OCI-LY1 (cell line): ENCODE data around the gene ANXA3.

Experiments
- EZH2 ChIP-seq: fragments of 200-600 bp; sonication (generic), shearing (Covaris generic); IDR thresholded peaks from 2 replicates; pipeline ENCODE4 v1.8.0; 2017; ENCODE audit warnings: borderline replicate concordance, mixed run types, mild to moderate bottlenecking, antibody characterized with exemption, low read length, moderate library complexity, mixed read lengths
- TF ChIP-seq, protein P1 (sequence below): fragments of 200-600 bp; sonication (generic), shearing (Covaris generic); IDR thresholded peaks from 2 replicates; pipeline ENCODE4 v1.5.1; 2017; ENCODE audit warnings: mild to moderate bottlenecking, antibody characterized with exemption, low read length, moderate library complexity, mixed read lengths

DNA sequence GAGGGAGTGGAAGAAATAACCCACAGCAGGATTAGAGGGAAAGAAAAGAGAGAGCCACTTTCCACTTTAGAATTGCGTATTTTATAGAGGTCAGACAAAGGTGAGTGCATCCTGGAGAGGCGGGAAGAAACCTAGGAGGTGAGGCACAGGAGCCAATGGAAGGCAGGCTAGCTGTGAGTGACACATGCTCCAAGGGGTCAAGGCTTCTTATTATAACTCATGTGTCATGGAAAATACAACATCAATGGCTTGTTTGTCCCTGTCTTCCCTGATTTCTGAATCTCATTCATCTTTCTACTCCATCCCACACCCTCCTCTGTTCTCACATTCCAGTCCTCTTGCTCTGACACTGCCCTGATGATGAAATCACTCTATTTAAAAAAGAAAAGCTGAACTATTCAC is 14.4 kb downstream of the ANXA3 start:
- TF ChIP-seq EZH2: no peak
- TF ChIP-seq, protein P1, sequence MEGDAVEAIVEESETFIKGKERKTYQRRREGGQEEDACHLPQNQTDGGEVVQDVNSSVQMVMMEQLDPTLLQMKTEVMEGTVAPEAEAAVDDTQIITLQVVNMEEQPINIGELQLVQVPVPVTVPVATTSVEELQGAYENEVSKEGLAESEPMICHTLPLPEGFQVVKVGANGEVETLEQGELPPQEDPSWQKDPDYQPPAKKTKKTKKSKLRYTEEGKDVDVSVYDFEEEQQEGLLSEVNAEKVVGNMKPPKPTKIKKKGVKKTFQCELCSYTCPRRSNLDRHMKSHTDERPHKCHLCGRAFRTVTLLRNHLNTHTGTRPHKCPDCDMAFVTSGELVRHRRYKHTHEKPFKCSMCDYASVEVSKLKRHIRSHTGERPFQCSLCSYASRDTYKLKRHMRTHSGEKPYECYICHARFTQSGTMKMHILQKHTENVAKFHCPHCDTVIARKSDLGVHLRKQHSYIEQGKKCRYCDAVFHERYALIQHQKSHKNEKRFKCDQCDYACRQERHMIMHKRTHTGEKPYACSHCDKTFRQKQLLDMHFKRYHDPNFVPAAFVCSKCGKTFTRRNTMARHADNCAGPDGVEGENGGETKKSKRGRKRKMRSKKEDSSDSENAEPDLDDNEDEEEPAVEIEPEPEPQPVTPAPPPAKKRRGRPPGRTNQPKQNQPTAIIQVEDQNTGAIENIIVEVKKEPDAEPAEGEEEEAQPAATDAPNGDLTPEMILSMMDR: no peak
